Metanephros (tissue), 2 donors: ENCODE results near the gene PRSS2. TPM values are rescaled to one million over a fixed set of nuclear protein-coding genes. Genes with fewer than 3 reads are reported as not detected.

ENCODE experiments used
- small RNA-seq: library from RNA; depleted of rRNA; stranded (forward); fragments of <200 nt; gene quantifications from one replicate; pipeline ENCODE3, GENCODE V24; 2014; ENCODE audit warnings: low replicate concordance
- total RNA-seq: library from RNA; depleted of rRNA; stranded (reverse); fragments of >200 nt; gene quantifications from one replicate; pipeline ENCODE4 v1.2.3, GENCODE V29; 2014

Gene PRSS2
- total RNA-seq: 0.58 TPM

DNA sequence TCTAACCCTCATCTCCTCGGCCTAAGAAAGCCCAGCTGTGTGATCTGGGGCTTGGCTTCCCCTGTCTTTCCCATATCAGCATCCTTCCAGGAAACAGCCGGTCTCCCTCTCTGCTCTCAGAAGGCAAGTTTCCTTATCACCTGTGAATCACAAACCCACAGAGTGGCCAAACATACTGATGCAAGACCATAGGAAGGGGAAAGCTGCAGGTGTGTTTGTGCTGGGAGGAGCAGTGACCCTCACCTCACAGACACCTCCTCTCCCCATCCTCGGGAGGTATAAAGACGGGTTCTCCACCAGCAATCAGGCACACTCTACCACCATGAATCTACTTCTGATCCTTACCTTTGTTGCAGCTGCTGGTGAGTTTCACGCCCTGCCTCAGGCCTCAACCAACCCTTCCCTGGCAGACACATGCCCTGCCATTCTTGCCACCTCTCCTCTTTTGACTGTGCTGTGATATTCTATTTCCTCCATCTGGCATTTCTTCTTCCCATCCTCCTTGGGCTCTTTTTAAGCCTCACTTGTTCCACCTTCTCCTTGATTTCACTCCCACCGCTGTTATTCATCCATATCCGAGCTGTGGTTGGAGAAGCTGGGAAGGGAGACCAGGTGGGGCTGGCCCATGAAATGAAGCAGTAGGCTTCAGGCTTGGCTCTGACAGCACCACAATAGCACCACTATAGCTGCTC lies at the start of gene PRSS2:
Gene PRSS2 (plus strand): TSS at position 310 of the 692 bp plus-strand sequence. CDS start 13 bp downstream, at position 323.

DNA sequence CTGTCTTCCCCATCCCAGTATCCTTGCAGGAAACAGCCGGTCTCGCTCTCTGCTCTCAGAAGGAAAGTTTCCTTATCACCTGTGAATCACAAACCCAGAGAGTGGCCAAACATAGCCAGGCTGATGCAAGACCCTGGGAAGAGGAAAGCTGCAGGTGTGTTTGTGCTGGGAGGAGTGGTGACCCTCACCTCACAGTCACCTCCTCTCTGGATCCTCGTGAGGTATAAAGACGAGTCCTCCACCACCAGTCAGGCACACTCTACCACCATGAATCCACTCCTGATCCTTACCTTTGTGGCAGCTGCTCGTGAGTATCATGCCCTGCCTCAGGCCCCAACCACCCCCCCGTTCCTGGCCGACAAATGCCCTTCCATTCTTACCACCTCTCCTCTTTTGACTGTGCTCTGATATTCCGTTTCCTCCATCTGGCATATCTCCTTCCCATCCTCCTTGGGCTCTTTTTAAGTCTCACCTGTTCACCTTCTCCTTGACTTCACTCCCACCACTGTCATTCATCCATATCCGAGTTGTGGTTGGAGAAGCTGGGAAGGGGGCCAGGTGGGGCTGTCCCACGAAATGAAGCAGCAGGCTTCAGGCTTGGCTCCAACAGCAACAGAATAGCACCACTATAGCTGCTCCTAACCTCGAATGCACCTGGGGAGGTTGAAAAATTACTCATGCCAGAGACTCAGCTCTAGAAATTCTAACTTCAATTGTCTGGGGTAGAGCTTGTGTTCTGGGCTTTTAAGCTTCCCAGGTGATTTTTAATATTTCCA lies 21.4 kb upstream of the PRSS2 start, which contains the start of gene PRSS1:
Gene PRSS1 (plus strand): TSS at position 255 of the 776 bp plus-strand sequence. CDS start 13 bp downstream, at position 268.

Small RNA genes within 50 kb of the gene (small RNA-seq; reads per million reads assigned to genes)
- gene TRBD1 (not detected), gene TRBJ1-1 (not detected), gene TRBJ1-2 (not detected), gene TRBJ1-3 (not detected), gene TRBJ1-4 (not detected), gene TRBJ1-5 (not detected), gene TRBJ1-6 (not detected), gene TRBJ2-1 (not detected), gene TRBJ2-2 (not detected), gene TRBJ2-2P (not detected), gene TRBJ2-3 (not detected), gene TRBJ2-4 (not detected), gene TRBJ2-5 (not detected), gene TRBJ2-6 (not detected), gene TRBJ2-7 (not detected)

Other genes with a start within 250 kb of the PRSS2 start
- 0.41 TPM for gene PRSS1, start 21.5 kb upstream of the PRSS2 start, total RNA-seq
- 17.6 TPM for gene EPHB6, start 84.1 kb downstream of the PRSS2 start, total RNA-seq
- 5.2 TPM for gene TRPV6, start 114.8 kb downstream of the PRSS2 start, total RNA-seq
- 1.1 TPM for gene TRPV5, start 162.8 kb downstream of the PRSS2 start, total RNA-seq
- not detected for gene LLCFC1, start 168.5 kb downstream of the PRSS2 start, total RNA-seq
- gene KEL, start 191.4 kb downstream of the PRSS2 start, total RNA-seq: 3.2 TPM